ENCODE measurements around the gene GSTM1. TPM values are rescaled to one million over a fixed set of nuclear protein-coding genes. Genes with fewer than 3 reads are reported as not detected.
"Not testable (repeated sequence)": the region's sequence is repeated elsewhere in the genome, so short reads cannot be mapped to it uniquely, and the experiment has no call there.

Gene GSTM1
- total RNA-seq, 1 donor, result 0.86 TPM

- no peak for DNase-seq (ENCODE audit: low read depth)
- TF ChIP-seq CTCF (IDR thresholded peaks at IDR 0.05; ENCODE audit: insufficient read depth, low read depth, low read length), result no peak
These were observed 18.2 kb upstream of the GSTM1 start for GRCh38 chr1:109669246-109669948.

GRCh38 chr1:109669949-109670302, 17.7 kb upstream of the GSTM1 start:
- not testable (repeated sequence) for DNase-seq (ENCODE audit: low read depth)

More at GRCh38 chr1:109669246-109669948, 18.2 kb upstream of the GSTM1 start:
- no peak overlapping the region for H3K4me3 ChIP-seq (ENCODE audit: low read depth, low read length)

DNA sequence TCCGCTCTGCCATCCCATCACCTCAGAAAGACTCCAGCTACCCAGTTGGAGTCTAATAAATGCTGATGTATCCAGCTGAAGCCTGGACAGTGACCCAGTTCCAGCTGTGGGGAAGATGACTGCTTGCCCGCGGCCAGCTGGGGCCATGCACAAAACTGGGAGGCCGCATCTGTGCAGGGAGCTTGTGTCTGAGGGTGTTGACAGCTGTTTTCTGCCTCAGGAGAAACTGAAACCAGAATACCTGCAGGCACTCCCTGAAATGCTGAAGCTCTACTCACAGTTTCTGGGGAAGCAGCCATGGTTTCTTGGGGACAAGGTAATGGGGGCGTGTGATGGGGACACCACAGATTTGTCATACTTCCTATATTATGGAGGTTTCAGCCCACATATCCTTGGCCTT, 16.6 kb upstream of the GSTM1 start:
- DNase-seq (ENCODE audit: low read depth), result no peak
- no peak for TF ChIP-seq CTCF (IDR thresholded peaks at IDR 0.05; ENCODE audit: insufficient read depth, low read depth, low read length)

More at GRCh38 chr1:109669949-109670302, 17.7 kb upstream of the GSTM1 start:
- H3K4me3 ChIP-seq (ENCODE audit: low read depth, low read length), result not testable (repeated sequence)

DNA sequence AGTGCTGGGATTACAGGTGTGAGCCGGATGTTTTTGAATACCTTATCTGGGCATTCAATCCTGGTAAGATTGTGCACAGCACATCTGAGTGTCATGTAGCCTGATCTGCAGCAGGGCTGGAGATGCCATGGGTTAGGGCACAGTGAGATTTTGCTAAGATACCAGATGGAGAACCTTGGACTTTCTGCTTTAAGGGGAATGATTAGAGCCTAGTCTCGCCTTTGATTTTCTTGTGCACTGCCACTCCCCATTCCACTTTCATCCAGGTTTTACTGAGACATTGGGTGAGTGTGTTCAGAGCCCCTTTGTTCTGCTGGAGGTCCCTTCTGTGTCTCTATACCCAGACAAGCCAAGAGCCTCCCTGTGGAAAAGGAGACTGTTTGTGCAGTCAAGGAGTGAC, 13.8 kb upstream of the GSTM1 start:
- not testable (repeated sequence) for DNase-seq (ENCODE audit: low read depth); H3K4me3 ChIP-seq (ENCODE audit: low read depth, low read length)

More for the DNA sequence above, 16.6 kb upstream of the GSTM1 start:
- no peak overlapping the region for H3K4me3 ChIP-seq (ENCODE audit: low read depth, low read length)

GRCh38 chr1:109676683-109677381, 10.8 kb upstream of the GSTM1 start:
- H3K4me3 ChIP-seq (ENCODE audit: low read depth, low read length); DNase-seq (ENCODE audit: low read depth): not testable (repeated sequence)

GRCh38 chr1:109677459-109677858, 10.2 kb upstream of the GSTM1 start:
- DNase-seq (ENCODE audit: low read depth), result no peak
- no peak overlapping the region for H3K4me3 ChIP-seq (ENCODE audit: low read depth, low read length)
- no peak for TF ChIP-seq CTCF (IDR thresholded peaks at IDR 0.05; ENCODE audit: insufficient read depth, low read depth, low read length)

- not testable (repeated sequence) for DNase-seq (ENCODE audit: low read depth); H3K4me3 ChIP-seq (ENCODE audit: low read depth, low read length)
These were observed 9.0 kb upstream of the GSTM1 start for GRCh38 chr1:109678637-109679036.

GRCh38 chr1:109684777-109685176, 2.8 kb upstream of the GSTM1 start:
- H3K4me3 ChIP-seq (ENCODE audit: low read depth, low read length); DNase-seq (ENCODE audit: low read depth): not testable (repeated sequence)

DNA sequence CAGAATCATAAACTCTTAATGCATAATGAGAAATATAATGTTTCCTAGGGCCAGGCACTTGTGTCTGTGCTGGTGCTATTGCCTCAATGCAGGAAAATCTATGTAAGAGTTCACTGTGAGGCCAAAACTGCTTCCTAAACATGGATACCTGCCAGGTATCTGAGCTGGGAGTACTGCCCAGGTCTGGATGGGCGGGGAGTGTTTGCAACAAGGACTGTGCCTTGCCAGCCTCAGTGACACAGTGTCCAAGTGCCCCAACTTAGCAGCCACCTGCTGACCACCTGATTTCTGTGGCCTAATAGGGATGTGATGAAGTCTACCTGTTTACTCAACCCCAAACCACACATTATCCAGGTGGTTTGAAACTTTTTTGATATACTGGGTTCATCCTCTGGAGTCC, 2.2 kb upstream of the GSTM1 start:
- not testable (repeated sequence) for DNase-seq (ENCODE audit: low read depth); H3K4me3 ChIP-seq (ENCODE audit: low read depth, low read length)

DNA sequence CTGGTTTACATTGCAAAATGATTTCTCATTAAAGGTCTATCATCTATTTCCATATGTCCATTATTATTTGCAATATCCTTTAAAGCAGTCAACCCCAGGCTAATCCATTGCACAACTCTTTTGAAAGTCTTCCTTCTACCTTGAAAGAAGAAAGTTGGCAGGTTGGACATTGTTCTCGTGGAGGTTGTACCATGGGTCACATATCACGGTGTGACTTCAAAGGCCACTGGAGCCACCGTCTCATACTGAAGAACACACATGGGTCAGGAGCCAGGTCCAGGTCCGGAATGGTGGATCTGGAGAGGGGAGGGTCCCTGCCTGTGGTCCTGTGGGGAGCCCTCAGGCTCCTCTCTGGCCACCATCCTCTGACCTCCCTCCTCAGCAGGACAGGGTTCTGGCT, 1.7 kb upstream of the GSTM1 start:
- not testable (repeated sequence) for DNase-seq (ENCODE audit: low read depth); H3K4me3 ChIP-seq (ENCODE audit: low read depth, low read length)

- peak overlapping the region; percentile 68 for H3K4me3 ChIP-seq (ENCODE audit: low read depth, low read length)
- DNase-seq (ENCODE audit: low read depth), result not testable (repeated sequence)
These were observed 508 bp upstream of the GSTM1 start for GRCh38 chr1:109687109-109687508.

Data from fibroblast of villous mesenchyme (primary cell).